RWPE2 (cell line): ENCODE data around the gene CENPO.

Experiments used
- ATAC-seq: fragments of 200-7000 bp; cut with Tn5 transposase; 3 replicates; pipeline ENCODE4 v1.9.1; 2021; ENCODE audit warnings: low read depth
- DNase-seq: peaks from one replicate; pipeline ENCODE4 v3.0.0-alpha.2; 2020; ENCODE audit warnings: low spot score
- H3K27ac ChIP-seq: fragments of 450-650 bp; 2 replicates; pipeline ENCODE4 v1.5.1; 2017; ENCODE audit warnings: mild to moderate bottlenecking; ENCODE audit not compliant: poor library complexity, severe bottlenecking
- H3K27me3 ChIP-seq: fragments of 250-450 bp; sonication (Bioruptor Pico); 2 replicates; pipeline ENCODE4 v1.5.1; 2021; ENCODE audit warnings: mild to moderate bottlenecking, moderate library complexity; ENCODE audit not compliant: insufficient read depth, poor library complexity, severe bottlenecking
- H3K36me3 ChIP-seq: fragments of 250-450 bp; sonication (Bioruptor Pico); 2 replicates; pipeline ENCODE4 v1.5.1; 2020; ENCODE audit warnings: low read depth, mild to moderate bottlenecking, moderate library complexity
- H3K4me1 ChIP-seq: fragments of 250-450 bp; sonication (Bioruptor Pico); 2 replicates; pipeline ENCODE4 v1.5.1; 2021; ENCODE audit warnings: mild to moderate bottlenecking, moderate library complexity; ENCODE audit not compliant: insufficient read depth, poor library complexity, severe bottlenecking
- H3K4me3 ChIP-seq: fragments of 250-450 bp; sonication (Bioruptor Pico); 2 replicates; pipeline ENCODE4 v1.5.1; 2021; ENCODE audit warnings: mild to moderate bottlenecking, moderate library complexity; ENCODE audit not compliant: severe bottlenecking
- H3K9me3 ChIP-seq: fragments of 250-450 bp; sonication (Bioruptor Pico); 2 replicates; pipeline ENCODE4 v1.5.1; 2021; ENCODE audit warnings: mild to moderate bottlenecking, moderate library complexity; ENCODE audit not compliant: severe bottlenecking
- TF ChIP-seq, protein P1 (sequence below): fragments of 450-650 bp; IDR thresholded peaks from one replicate; pipeline ENCODE4 v1.5.1; 2017; ENCODE audit warnings: mild to moderate bottlenecking, moderate library complexity; ENCODE audit not compliant: poor library complexity, severe bottlenecking

The CENPO gene

DNA sequence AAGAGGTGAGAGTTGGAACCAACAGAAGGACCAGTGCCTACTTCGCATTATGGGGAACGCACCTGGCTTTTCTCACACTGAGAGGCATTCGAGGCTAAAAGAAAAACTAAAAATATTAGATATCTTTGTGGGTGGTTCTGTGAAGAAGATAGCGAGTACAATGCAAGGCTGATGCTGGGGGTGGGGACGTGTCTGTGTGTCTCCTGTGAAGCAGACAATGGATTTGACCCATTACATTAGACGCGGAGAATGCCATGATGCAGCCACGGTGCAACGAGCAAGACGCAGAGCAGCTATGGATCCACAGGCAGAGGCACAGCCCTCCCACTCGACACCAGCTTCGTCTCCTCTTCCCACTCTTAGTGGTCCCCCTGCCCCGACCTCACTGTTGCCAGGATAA lies 65.8 kb downstream of the CENPO start:
- TF ChIP-seq, protein P1, sequence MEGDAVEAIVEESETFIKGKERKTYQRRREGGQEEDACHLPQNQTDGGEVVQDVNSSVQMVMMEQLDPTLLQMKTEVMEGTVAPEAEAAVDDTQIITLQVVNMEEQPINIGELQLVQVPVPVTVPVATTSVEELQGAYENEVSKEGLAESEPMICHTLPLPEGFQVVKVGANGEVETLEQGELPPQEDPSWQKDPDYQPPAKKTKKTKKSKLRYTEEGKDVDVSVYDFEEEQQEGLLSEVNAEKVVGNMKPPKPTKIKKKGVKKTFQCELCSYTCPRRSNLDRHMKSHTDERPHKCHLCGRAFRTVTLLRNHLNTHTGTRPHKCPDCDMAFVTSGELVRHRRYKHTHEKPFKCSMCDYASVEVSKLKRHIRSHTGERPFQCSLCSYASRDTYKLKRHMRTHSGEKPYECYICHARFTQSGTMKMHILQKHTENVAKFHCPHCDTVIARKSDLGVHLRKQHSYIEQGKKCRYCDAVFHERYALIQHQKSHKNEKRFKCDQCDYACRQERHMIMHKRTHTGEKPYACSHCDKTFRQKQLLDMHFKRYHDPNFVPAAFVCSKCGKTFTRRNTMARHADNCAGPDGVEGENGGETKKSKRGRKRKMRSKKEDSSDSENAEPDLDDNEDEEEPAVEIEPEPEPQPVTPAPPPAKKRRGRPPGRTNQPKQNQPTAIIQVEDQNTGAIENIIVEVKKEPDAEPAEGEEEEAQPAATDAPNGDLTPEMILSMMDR = no peak
- DNase-seq (no peak), ATAC-seq (no peak)
- Histone ChIP-seq H3K27me3 (no peaks in the 10 kb centered on the region), H3K4me3 (no peak overlapping the region), H3K36me3 (peaks cover 6% of the 10 kb centered on the region), H3K4me1 (no peaks in the 10 kb centered on the region), H3K9me3 (no peaks in the 10 kb centered on the region), H3K27ac (no peak overlapping the region)

DNA sequence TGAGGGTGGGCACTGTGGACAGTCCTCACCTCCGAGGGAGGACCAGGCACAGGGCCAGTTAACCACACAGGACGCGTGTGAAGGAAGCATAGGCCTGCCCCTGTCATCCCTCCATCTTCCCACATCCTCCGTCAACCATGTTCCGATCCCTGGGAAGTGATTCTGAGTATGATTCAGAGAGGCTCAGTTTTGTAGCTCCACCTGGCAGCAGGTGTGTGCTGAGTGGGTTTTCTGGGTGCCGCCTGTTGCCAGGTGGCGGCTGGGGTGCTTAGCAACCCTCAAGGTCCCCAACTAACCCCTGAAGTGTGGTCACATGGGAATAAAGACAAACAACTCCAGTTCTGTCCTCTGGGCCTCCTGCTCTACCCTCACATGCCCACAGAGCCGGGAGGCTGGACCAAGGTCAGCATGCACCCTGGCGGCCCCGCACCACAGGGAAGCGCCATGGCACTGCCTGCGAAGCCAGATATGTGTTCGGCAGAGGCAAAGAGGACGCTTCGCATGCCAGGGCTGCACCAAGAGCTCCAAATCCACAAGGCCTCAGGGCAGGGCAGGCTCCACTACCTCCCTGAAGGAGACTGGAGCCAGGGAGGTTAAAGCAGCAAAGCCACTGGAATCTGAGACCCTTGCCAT lies 66.9 kb downstream of the CENPO start:
- DNase-seq (no peak), ATAC-seq (no peak)
- H3K9me3 ChIP-seq = no peaks in the 10 kb centered on the region
- TF ChIP-seq, protein P1 = no peak
- H3K4me1 ChIP-seq = no peaks in the 10 kb centered on the region
- no peak overlapping the region for H3K4me3 ChIP-seq
- peaks cover 6% of the 10 kb centered on the region for H3K36me3 ChIP-seq
- H3K27ac ChIP-seq = no peak overlapping the region
- no peaks in the 10 kb centered on the region for H3K27me3 ChIP-seq

DNA sequence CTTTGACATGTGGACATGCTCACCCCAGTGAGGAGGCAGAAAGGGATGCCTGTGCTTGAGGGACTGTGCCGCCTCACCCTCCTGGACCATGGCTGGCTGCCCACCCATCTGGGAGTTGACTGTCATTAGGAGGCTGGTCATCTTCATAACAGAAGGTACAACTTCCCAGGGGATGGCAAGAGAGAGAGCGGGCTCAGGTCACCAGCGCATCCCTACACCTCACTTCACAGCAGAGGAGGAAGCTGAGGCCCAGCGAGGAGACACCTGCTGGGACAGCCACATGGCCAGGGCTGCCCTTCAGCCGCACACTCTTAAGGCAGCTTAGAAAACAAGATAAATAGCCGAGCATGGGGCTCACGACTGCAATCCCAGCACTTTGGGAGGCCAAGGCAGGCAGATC lies 67.4 kb downstream of the CENPO start:
- Histone ChIP-seq H3K36me3 (peaks cover 6% of the 10 kb centered on the region), H3K4me3 (no peak overlapping the region), H3K9me3 (no peaks in the 10 kb centered on the region), H3K27ac (no peak overlapping the region), H3K27me3 (no peaks in the 10 kb centered on the region), H3K4me1 (no peaks in the 10 kb centered on the region)
- TF ChIP-seq, protein P1 = no peak
- DNase-seq = no peak
- ATAC-seq = no peak

DNA sequence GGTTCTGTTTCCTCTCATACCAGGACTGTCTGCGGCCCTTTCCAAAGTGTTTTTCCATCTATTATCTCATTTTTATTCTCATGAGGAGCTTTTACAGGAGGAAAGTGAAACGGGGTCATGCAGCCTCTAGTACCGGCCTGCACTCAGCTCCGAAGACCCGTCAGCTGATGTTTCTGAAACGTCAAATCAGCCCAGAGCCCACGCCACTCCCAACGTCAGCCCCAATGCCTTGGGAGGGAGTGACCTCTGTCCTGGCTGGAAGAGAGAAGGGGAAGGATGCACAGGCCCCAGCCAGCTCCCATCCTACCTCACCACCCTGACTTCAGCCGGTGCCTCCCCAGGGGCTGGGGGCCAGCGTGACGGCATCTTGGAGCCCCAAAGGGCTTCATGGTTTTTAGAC lies 68.3 kb downstream of the CENPO start:
- ATAC-seq (no peak), DNase-seq (no peak)
- TF ChIP-seq, protein P1 = no peak
- no peaks in the 10 kb centered on the region for H3K4me1 ChIP-seq
- H3K4me3 ChIP-seq = no peak overlapping the region
- H3K9me3 ChIP-seq = no peaks in the 10 kb centered on the region
- H3K36me3 ChIP-seq = peaks cover 6% of the 10 kb centered on the region
- no peaks in the 10 kb centered on the region for H3K27me3 ChIP-seq
- H3K27ac ChIP-seq = no peak overlapping the region

DNA sequence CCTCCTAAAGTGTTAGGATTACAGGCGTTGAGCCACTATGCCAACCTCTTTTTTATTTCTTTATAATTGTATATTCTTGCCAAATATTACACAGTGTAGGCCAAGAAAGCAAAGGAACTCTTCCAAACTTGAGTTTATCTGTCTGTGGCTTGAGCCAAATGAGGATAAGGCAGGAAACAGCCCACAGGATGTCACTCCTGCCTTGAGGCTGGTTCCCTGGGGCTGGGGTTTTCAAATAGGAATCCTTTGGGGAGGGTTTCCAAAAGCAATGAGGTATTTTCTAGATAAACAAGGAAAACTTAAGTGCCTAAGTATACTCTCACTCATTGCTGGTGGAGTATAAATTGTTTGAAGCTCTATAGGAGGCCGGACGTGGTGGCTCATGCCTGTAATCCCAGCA lies 70.4 kb downstream of the CENPO start:
- TF ChIP-seq, protein P1 = no peak
- H3K36me3 ChIP-seq = peaks cover 6% of the 10 kb centered on the region; the same call in 1 of the 2 replicates

More for the DNA sequence above, 70.4 kb downstream of the CENPO start:
- Histone ChIP-seq H3K4me3 (no peak overlapping the region), H3K27ac (no peak overlapping the region), H3K9me3 (no peaks in the 10 kb centered on the region), H3K4me1 (no peaks in the 10 kb centered on the region), H3K27me3 (no peaks in the 10 kb centered on the region)
- ATAC-seq (no peak), DNase-seq (no peak)
